Stomach (tissue), 9 donors: ENCODE measurements around the gene CXCL14. TPM values are rescaled to one million over a fixed set of nuclear protein-coding genes. Genes with fewer than 3 reads are reported as not detected.

ENCODE experiments used
- DNase-seq, 2 donors: peaks; one replicate each; pipeline versions ENCODE4 v3.0.0 to v3.0.0-alpha.2; 2013 to 2019
- H3K27ac ChIP-seq, 5 donors: fragments of 200-600 bp in 4 of 5; sonication (generic) in 4 of 5; one replicate each; pipeline ENCODE4 v1.5.1; 2013 to 2019; ENCODE audit warnings: mild to moderate bottlenecking in 1 of 5, moderate library complexity in 1 of 5
- H3K27me3 ChIP-seq, 3 donors: fragments of 200-600 bp; sonication (generic); one replicate each; pipeline ENCODE4 v1.5.1; 2017 to 2019; ENCODE audit warnings: mixed run types in 1 of 3
- H3K36me3 ChIP-seq, 4 donors: fragments of 200-600 bp; sonication (generic); 1 replicate in 3 of 4; 2 replicates in 1 of 4; pipeline ENCODE4 v1.5.1; 2016 to 2019
- H3K4me1 ChIP-seq, 4 donors: fragments of 200-600 bp; sonication (generic); one replicate each; pipeline ENCODE4 v1.5.1; 2016 to 2019
- H3K4me3 ChIP-seq, 4 donors: fragments of 200-600 bp; sonication (generic) in 3 of 4; one replicate each; pipeline ENCODE4 v1.5.1; 2016 to 2019; ENCODE audit warnings: mild to moderate bottlenecking in 1 of 4
- H3K9me3 ChIP-seq, 4 donors: fragments of 200-600 bp; sonication (generic); one replicate each; pipeline ENCODE4 v1.5.1; 2016 to 2019
- CTCF ChIP-seq, 7 experiments: fragments of 450-650 bp in 4 of 7; fragments of 200-600 bp in 3 of 7; sonication (generic) in 3 of 7; IDR thresholded peaks; one replicate each; pipeline ENCODE4 v1.5.1; 2016 to 2019; ENCODE audit warnings: antibody characterized with exemption in 7 of 7, control low read depth in 2 of 7, mild to moderate bottlenecking in 1 of 7
- EP300 ChIP-seq: sonication (generic); formaldehyde crosslinking; IDR thresholded peaks from one replicate; pipeline ENCODE4 v1.6.1; 2017; ENCODE audit warnings: antibody characterized with exemption
- POLR2A ChIP-seq, 4 donors: fragments of 450-650 bp; IDR thresholded peaks; one replicate each; pipeline ENCODE4 v1.6.1; 2016; ENCODE audit warnings: antibody characterized with exemption in 4 of 4, control low read depth in 2 of 4, mild to moderate bottlenecking in 1 of 4, moderate library complexity in 1 of 4
- POLR2AphosphoS5 ChIP-seq, 3 donors: sonication (generic); formaldehyde crosslinking; IDR thresholded peaks; one replicate each; pipeline ENCODE4 v1.6.1; 2016; ENCODE audit warnings: antibody characterized with exemption in 3 of 3
- WGBS, 5 donors: extraction: QIAGEN DNeasy Blood & Tissue Kit in 3 of 5; methylation state at CpG; one replicate each; pipeline versions ENCODE4 v1.1.5 to v1.1.7; 2013 to 2018; 5-methylcytosine and 5-hydroxymethylcytosine counted together
- intact Hi-C: fragments of 100-400 bp; cut with DNase I; formaldehyde crosslinking; loops from one replicate; pipeline ENCODE4 v1.15.1; 2023; ENCODE audit warnings: low total_unique reads
- polyA plus RNA-seq, 3 donors: library from polyadenylated mRNA; stranded (reverse); fragments of 200-250 nt; gene quantifications; one replicate each; pipeline ENCODE4 v1.2.3, GENCODE V29; 2013
- total RNA-seq, 5 donors: library from RNA; depleted of rRNA; stranded (reverse); fragments of >200 nt; gene quantifications; one replicate each; pipeline versions ENCODE4 v1.1.0 to v1.2.3, GENCODE V29; 2014 to 2016
- donor health status: healthy with polysubstance abuse.
- donor health status: Bipolar disorder and iron deficiency.
- donor health status: healthy.

CXCL14 gene
- total and polyA plus RNA-seq, 8 donors = 12.7 to 82.0 (median 32.1) TPM; not detected in 2

GRCh38 chr5:135625486-135625885, 46.7 kb upstream of the CXCL14 start:
- peaks cover 0 to 5% (median 0%) of the 10 kb centered on the region in 3 donors for H3K27me3 ChIP-seq
- intact Hi-C loops = no loop called here
- no peaks in the 10 kb centered on the region for H3K36me3 ChIP-seq
- H3K27ac ChIP-seq = no peak overlapping the region
- TF ChIP-seq CTCF (IDR thresholded peaks at IDR 0.05) = no peak
- TF ChIP-seq POLR2A (IDR thresholded peaks at IDR 0.05) = no peak
- no peak for TF ChIP-seq POLR2AphosphoS5 (IDR thresholded peaks at IDR 0.05)
- TF ChIP-seq EP300 = no peak
- H3K4me3 ChIP-seq = no peak overlapping the region
- peaks cover 0 to 2% (median 0%) of the 10 kb centered on the region in 4 donors for H3K9me3 ChIP-seq
- WGBS, 5 donors = 67 to 89% (median 78%) methylated on average over 1 of the region's 1 CpG
- no peaks in the 10 kb centered on the region for H3K4me1 ChIP-seq
- DNase-seq = no peak

DNA sequence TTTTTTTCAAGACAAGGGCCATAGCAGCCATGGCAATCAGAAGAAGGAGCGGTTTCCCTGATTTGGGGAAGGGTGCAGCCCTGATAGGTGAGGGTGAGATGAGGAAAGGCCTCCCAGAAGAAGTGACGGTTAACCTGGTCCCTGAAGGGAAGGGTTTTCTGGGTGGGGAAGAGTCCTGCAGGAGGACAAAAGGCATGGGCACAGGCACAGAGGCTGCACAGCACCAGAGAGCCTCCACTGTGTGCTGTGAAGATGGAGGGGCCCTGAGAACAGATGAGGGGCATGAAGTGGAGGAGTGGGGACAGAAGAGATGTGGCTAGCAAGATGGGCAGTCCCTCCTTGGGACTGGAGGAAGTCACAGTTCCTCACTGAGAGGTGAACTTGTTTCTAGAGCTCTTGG, 46.3 kb upstream of the CXCL14 start:
- TF ChIP-seq POLR2AphosphoS5 (IDR thresholded peaks at IDR 0.05) = no peak
- no peak for TF ChIP-seq CTCF (IDR thresholded peaks at IDR 0.05)
- TF ChIP-seq EP300 = no peak
- TF ChIP-seq POLR2A (IDR thresholded peaks at IDR 0.05) = no peak
- Histone ChIP-seq H3K4me1 (no peaks in the 10 kb centered on the region), H3K4me3 (no peak overlapping the region), H3K27me3 (peaks cover 0 to 5% (median 0%) of the 10 kb centered on the region in 3 donors), H3K9me3 (peaks cover 0 to 6% (median under 1%) of the 10 kb centered on the region in 4 donors), H3K27ac (no peak overlapping the region), H3K36me3 (no peaks in the 10 kb centered on the region)
- intact Hi-C loops = no loop called here
- WGBS, 5 donors = 71 to 92% (median 90%) methylated on average over 2 of the region's 2 CpGs
- no peak for DNase-seq

DNA sequence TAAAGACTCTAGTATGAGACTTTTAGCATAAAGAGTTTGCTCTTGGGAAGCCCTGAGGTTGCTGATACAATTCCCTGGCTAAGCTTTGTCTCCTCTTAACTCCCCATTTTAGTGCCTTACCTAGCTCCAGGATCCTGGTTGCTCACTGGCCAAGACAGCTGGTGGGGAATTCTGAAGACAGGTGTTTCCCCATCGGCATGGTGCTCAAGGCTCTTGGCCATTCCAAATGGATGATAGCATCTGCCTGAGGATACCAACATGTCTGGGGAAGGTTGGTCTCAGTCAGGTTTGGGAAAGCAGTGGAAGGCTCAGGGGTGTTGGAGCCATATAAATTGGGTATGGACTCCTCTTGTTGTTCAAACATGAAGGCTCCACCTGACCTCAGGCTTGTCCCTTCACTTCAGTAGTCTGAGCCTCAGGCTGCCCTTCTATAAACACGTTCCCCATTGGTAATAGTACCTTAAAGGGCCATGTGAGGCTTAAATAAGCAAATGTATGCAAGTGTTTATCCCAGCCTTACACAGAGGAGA, 44.5 kb upstream of the CXCL14 start:
- Histone ChIP-seq H3K9me3 (peaks cover 0 to 21% (median 13%) of the 10 kb centered on the region in 4 donors), H3K27me3 (peaks cover 0 to 5% (median 0%) of the 10 kb centered on the region in 3 donors), H3K36me3 (no peaks in the 10 kb centered on the region), H3K4me3 (no peak overlapping the region), H3K4me1 (no peaks in the 10 kb centered on the region), H3K27ac (no peak overlapping the region)
- intact Hi-C loops = no loop called here
- TF ChIP-seq CTCF (IDR thresholded peaks at IDR 0.05) (no peak), POLR2A (IDR thresholded peaks at IDR 0.05) (no peak), EP300 (no peak), POLR2AphosphoS5 (IDR thresholded peaks at IDR 0.05) (no peak)
- no peak for DNase-seq
- 57 to 77% (median 68%) methylated on average over 2 of the region's 2 CpGs for WGBS, 5 donors

DNA sequence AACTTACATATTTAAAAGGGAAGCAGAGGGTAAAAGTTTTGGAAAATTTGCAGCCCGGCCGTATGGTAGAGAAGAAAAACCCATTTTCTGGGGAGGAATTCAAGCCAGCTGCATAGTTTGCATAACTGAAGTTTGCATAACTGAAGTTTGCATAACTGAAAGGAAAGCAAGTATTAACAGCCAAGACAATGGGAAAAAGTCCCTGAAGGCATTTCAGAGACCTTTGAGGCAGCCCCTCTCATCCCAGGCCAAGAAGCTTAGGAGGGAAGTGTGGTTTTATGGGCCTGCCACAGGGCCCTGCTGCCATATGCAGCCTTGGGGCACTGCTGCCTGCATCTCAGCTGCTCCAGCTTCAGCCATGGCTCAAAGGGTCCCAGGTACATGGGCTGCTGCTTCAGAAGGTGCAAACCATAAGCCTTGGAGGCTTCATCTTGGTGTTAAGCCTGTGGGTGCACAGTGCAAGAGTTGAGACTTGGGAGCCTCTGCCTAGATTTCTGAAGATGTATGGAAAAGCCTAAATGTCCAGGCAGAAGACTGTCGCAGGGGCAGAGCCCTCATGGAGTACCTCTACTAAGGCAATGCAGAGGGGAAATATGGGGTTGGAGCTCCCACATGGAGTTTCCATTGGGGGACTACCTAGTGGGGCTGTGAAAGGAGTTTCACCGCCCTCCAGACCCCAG, 36.9 kb upstream of the CXCL14 start:
- Histone ChIP-seq H3K4me3 (no peak overlapping the region), H3K27me3 (peaks cover 0 to 3% (median 0%) of the 10 kb centered on the region in 3 donors), H3K36me3 (no peaks in the 10 kb centered on the region), H3K4me1 (no peaks in the 10 kb centered on the region), H3K27ac (no peak overlapping the region), H3K9me3 (peaks cover 0 to 41% (median 27%) of the 10 kb centered on the region in 4 donors)
- 77 to 88% (median 80%) methylated on average over 4 of the region's 4 CpGs for WGBS, 5 donors
- no peak for TF ChIP-seq CTCF (IDR thresholded peaks at IDR 0.05)
- no peak for TF ChIP-seq POLR2AphosphoS5 (IDR thresholded peaks at IDR 0.05)
- intact Hi-C loops = no loop called here
- DNase-seq = no peak
